Measurements from ENCODE around the gene CFAP107. TPM values are rescaled to one million over a fixed set of nuclear protein-coding genes. Genes with fewer than 3 reads are reported as not detected.

The CFAP107 gene
- total RNA-seq, 1 donor from 2014 or later = not detected

GRCh38 chr1:12734651-12735050 lies 11.3 kb upstream of the CFAP107 start:
- ATAC-seq (no peak), DNase-seq (ENCODE audit: missing footprints) (no peak)
- intact Hi-C loops (cut with DNase I) = no loop called here

- intact Hi-C loops (cut with DNase I) = no loop called here
- no peak for DNase-seq (ENCODE audit: missing footprints)
- no peak for ATAC-seq
These were observed 7.1 kb upstream of the CFAP107 start for GRCh38 chr1:12738934-12739333.

DNA sequence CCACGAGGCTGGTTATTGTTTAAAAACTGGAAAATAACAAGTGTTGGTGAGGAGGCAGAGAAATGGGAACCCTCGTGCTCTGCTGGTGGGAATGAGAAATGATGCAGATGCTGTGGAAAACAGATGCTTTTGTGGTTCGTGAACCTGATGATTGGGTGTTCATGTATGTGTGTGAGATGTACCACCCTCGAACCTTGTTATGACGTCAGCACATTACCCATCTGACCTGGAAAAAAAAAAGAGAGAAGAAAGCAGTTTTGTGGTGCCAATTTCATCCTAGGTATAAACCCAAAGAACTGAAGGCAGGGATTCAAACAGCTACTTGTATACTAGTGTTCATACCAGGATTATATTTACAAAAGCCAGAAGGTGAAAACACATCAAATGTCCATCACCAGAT lies 6.4 kb upstream of the CFAP107 start:
- no peak for DNase-seq (ENCODE audit: missing footprints)
- intact Hi-C loops (cut with DNase I) = no loop called here
- ATAC-seq = no peak

DNA sequence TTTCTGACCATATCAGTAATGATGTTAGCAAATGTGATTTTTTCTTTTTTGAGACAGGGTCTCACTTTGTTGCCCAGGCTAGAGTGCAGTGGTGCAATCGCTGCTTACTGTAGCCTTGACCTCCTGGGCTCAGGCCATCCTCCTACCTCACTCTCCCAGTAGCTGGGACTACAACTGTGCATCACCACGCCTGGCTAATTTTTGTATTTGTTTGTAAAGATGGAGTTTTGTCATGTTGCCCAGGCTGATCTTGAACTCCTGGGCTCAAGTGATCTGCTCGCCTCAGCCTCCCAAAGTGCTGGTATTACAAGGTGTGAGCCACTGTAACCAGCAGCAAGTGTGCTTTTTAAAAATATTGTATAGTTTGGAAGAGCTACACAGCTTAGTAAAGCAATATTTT lies 4.1 kb upstream of the CFAP107 start:
- intact Hi-C loops (cut with DNase I) = no loop called here
- ATAC-seq (no peak), DNase-seq (ENCODE audit: missing footprints) (no peak)

GRCh38 chr1:12745126-12745991 lies 641 bp upstream of the CFAP107 start:
- DNase-seq (ENCODE audit: missing footprints) (no peak), ATAC-seq (no peak)
- intact Hi-C loops (cut with DNase I) = no loop called here

- intact Hi-C loops (cut with DNase I) = no loop called here
- ATAC-seq (no peak), DNase-seq (ENCODE audit: missing footprints) (no peak)
These were observed 2.9 kb downstream of the CFAP107 start for GRCh38 chr1:12748778-12749355.

DNA sequence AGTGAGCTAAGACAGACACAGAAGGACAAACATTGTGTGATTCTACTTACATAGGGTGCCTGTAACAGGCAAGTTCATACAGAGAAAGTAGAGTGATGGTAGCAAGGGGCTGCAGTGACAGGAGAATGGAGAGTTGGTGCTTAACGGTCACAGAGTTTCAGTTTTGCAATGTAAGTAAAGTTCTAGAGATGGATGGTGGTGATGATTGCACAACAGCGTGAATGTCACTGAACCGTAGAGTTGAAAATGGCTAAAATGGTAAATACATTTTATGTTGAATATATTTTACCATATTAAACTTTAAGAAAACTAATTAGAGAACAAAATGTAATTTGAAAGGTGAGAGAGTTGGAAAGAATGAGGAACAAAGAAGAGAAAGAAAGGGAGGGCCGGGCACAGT lies 8.7 kb downstream of the CFAP107 start:
- ATAC-seq (no peak), DNase-seq (ENCODE audit: missing footprints) (no peak)
- intact Hi-C loops (cut with DNase I) = no loop called here

DNA sequence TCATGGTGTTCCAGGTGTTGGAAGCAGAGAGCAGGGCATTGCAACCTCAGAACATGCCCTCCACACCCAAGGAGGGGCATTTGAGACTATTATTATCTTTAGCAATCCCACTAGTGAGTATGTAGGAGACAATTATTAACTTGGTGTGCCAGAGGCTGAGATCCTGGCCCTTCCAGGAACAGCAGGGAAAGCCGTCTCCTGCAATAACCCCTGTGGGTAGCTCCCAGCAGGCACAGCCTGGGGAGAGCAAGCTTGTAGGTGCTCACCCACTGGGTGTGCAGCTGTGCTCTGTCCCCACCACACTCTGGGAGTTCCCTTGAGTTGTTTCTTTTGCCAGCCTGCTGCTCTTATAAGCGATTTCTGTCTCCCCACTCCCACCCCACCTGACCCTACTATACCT lies 10.3 kb downstream of the CFAP107 start:
- intact Hi-C loops (cut with DNase I) = no loop called here
- ATAC-seq (no peak), DNase-seq (ENCODE audit: missing footprints) (no peak)

- DNase-seq (ENCODE audit: missing footprints) (no peak), ATAC-seq (no peak)
- intact Hi-C loops (cut with DNase I) = no loop called here
These were observed 10.9 kb downstream of the CFAP107 start for GRCh38 chr1:12756768-12757413.

GRCh38 chr1:12757836-12758235 lies 11.8 kb downstream of the CFAP107 start:
- intact Hi-C loops (cut with DNase I) = no loop called here
- ATAC-seq = no peak
- no peak for DNase-seq (ENCODE audit: missing footprints)

DNA sequence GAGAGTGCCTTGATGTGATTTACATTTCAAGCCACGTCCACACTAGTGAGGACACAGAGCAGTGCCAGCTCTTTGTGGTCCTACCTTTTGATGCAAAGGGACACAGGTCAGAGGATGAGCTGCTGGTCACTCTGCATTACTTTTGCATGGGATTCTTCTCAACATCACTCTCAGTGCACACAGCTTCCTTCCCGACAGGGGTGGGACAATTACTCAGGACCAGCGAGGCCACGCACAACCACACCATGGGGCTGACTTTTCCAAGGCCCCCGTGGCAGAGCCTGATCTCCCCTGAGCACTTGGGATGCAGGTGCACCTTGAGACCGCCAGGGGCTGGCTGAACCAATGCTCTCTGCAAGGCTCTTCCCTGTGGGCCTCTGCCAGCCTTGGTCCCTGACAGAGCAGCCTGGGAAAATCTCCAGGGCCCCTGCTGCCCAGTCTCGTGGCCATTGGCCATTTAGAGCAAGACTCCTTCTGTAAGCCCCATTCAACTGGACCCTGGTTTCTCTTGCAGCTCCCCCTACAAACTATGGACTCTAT lies 14.3 kb downstream of the CFAP107 start:
- no peak for DNase-seq (ENCODE audit: missing footprints)
- ATAC-seq = no peak
- intact Hi-C loops (cut with DNase I) = no loop called here

- ATAC-seq (no peak), DNase-seq (ENCODE audit: missing footprints) (no peak)
- intact Hi-C loops (cut with DNase I) = no loop called here
These were observed 15.8 kb downstream of the CFAP107 start for GRCh38 chr1:12761781-12762180.

DNA sequence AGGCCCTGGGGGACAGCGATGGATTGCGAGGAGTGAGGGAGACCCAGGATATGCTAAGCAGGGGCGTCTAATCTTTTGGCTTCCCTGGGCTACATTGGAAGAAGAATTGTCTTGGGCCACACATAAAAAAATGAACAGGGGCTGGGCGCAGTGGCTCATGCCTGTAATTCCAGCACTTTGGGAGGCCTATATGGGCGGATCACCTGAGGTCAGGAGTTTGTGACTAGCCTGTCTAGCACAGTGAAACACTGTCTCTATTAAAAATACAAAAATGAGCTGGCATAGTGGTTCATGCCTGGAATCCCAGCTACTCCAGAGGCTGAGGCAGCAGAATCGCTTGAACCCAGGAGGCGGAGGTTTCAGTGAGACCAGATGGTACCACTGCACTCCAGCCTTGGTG lies 16.8 kb downstream of the CFAP107 start:
- ATAC-seq (no peak), DNase-seq (ENCODE audit: missing footprints) (no peak)
- intact Hi-C loops (cut with DNase I) = no loop called here

GRCh38 chr1:12763479-12763878 lies 17.5 kb downstream of the CFAP107 start:
- DNase-seq (ENCODE audit: missing footprints) (no peak), ATAC-seq (no peak)
- intact Hi-C loops (cut with DNase I) = no loop called here

DNA sequence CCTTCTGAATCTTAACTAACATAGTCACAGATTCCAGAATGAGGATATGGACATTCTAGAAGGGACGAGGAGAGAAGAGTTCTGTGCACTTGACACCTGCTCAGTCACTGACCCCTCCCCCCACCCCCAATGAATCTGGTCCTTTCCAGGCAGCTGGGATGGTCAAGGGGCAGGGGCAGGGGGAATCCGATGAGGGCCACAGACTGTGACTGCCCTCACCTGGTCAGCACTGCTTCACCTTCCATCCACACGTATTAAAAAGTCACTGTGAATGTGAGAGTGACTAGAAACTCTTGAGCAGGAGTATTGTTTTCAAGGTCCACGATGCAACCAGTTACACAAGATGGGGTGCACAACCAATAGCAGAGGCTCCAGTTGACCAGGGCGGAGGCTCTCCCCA lies 18.0 kb downstream of the CFAP107 start:
- ATAC-seq = no peak
- intact Hi-C loops (cut with DNase I) = no loop called here
- DNase-seq (ENCODE audit: missing footprints) = no peak

GRCh38 chr1:12769031-12769430 lies 23.0 kb downstream of the CFAP107 start:
- DNase-seq (ENCODE audit: missing footprints) (no peak), ATAC-seq (no peak)
- intact Hi-C loops (cut with DNase I) = no loop called here

- DNase-seq (ENCODE audit: missing footprints) (no peak), ATAC-seq (no peak)
- intact Hi-C loops (cut with DNase I) = no loop called here
These were observed 24.0 kb downstream of the CFAP107 start for GRCh38 chr1:12769976-12770505.

DNA sequence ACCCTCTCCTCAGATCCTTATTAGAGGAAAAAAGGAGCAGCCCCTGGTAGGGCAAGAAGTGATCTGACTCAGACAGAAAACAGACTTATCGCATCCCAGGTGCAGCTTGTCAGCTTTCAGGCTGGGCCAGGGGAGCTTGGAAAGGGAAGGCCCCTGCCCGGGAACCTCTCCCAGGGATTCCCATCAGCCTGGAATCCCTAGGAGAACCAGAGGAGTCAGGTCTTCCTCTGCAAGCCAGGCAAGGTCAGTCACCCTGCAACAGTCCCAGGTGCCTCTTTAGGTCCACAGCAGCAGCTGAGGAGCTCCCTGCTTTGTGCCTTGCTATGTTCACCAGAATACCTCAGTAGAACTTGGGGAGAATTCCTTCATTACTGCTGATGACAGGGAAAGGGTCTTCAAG lies 24.6 kb downstream of the CFAP107 start:
- no peak for DNase-seq (ENCODE audit: missing footprints)
- intact Hi-C loops (cut with DNase I) = no loop called here
- no peak for ATAC-seq

- intact Hi-C loops (cut with DNase I) = no loop called here
- ATAC-seq = no peak
- no peak for DNase-seq (ENCODE audit: missing footprints)
These were observed 25.2 kb downstream of the CFAP107 start for GRCh38 chr1:12771186-12771585.

- no peak for DNase-seq (ENCODE audit: missing footprints)
- intact Hi-C loops (cut with DNase I) = no loop called here
- no peak for ATAC-seq
These were observed 26.5 kb downstream of the CFAP107 start for GRCh38 chr1:12772520-12772919.
